ENCODE results near the gene EYS.

EYS gene

GRCh38 chr6:63671098-63671754 lies 2035.8 kb downstream of the EYS start:
- no peak for DNase-seq (ENCODE audit: low read depth)
